ENCODE data around the gene ZNF558.
"Not testable (repeated sequence)": the region's sequence is repeated elsewhere in the genome, so short reads cannot be mapped to it uniquely, and the experiment has no call there.

Gene ZNF558

GRCh38 chr19:8794823-8795222, 37.3 kb downstream of the ZNF558 start:
- DNase-seq = no peak

DNA sequence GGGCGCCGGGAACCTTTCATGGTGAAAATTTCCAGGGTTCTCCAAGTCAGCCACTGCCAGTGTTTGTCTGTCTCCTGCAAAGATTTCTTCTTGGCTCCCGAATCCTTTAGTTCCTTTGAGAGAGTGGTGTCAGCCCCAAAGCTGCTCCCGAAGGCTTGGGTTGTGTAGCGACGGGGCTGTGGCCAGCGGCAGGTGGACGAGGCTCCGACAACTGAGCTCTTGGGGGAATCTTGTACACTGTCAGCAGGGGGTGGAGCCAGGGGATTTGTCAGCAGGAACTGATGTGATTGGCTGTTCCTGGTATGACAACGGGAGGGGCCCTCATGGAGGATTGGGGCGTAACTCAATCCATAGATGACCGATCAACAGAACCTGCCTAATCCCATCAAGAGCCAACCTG, 58.5 kb downstream of the ZNF558 start:
- DNase-seq = not testable (repeated sequence)

GRCh38 chr19:8769265-8769664, 62.8 kb downstream of the ZNF558 start:
- DNase-seq = not testable (repeated sequence)

GRCh38 chr19:8767257-8767656, 64.8 kb downstream of the ZNF558 start:
- DNase-seq = not testable (repeated sequence)

Data from fibroblast of skin of right quadriceps (primary cell).